Smooth muscle cell of the coronary artery (primary cell): ENCODE results near the gene LRRC26. TPM values are rescaled to one million over a fixed set of nuclear protein-coding genes. Genes with fewer than 3 reads are reported as not detected.

Source experiments
- total RNA-seq: library from RNA; depleted of rRNA; stranded (reverse); fragments of >200 nt; gene quantifications from 2 replicates; pipeline ENCODE4 v1.2.3, GENCODE V29; 2014; ENCODE audit warnings: low replicate concordance

Gene LRRC26
- not detected in 2 replicates for total RNA-seq

GRCh38 chr9:137169896-137170358 lies at the start of gene LRRC26:
Gene LRRC26, minus strand, starts transcription at chr9:137170051. Its CDS starts 108 bp downstream, at chr9:137169943.

GRCh38 chr9:137205126-137206069 lies 35.5 kb upstream of the LRRC26 start, which contains the start of the genes NDOR1 and TMEM203:
Gene NDOR1, plus strand, starts transcription at chr9:137205700. Its CDS starts 78 bp downstream, at chr9:137205778.
Gene TMEM203, minus strand, starts transcription at chr9:137205648. Its CDS starts 234 bp downstream, at chr9:137205414.

GRCh38 chr9:137200311-137201204 lies 30.7 kb upstream of the LRRC26 start, which contains the start of gene TPRN:
Gene TPRN, minus strand, starts transcription at chr9:137200741. Its CDS starts 30 bp downstream, at chr9:137200711.

GRCh38 chr9:137188490-137189296 lies 18.8 kb upstream of the LRRC26 start, which contains the start of the genes ANAPC2 and SSNA1:
Gene ANAPC2, minus strand, starts transcription at chr9:137188560. Its CDS starts 28 bp downstream, at chr9:137188532.
Gene SSNA1, plus strand, starts transcription at chr9:137188676. Its CDS starts 51 bp downstream, at chr9:137188727.

GRCh38 chr9:137138722-137139467 lies 31.0 kb downstream of the LRRC26 start, which contains the start of gene GRIN1:
Gene GRIN1, plus strand, starts transcription at chr9:137139154. Its CDS starts 333 bp downstream, at chr9:137139487.

Other genes with a start within 250 kb of the LRRC26 start
- gene FBXW5, start 225.3 kb downstream of the LRRC26 start, total RNA-seq = 139 and 223 TPM in 2 replicates
- not detected in 2 replicates for gene C8G, start 224.8 kb downstream of the LRRC26 start, total RNA-seq
- gene LCN12, start 217.8 kb downstream of the LRRC26 start, total RNA-seq = not detected in 2 replicates
- gene PTGDS, start 192.5 kb downstream of the LRRC26 start, total RNA-seq = 1.1 and 33.0 TPM in 2 replicates
- gene LCNL1, start 187.1 kb downstream of the LRRC26 start, total RNA-seq = 0.15 and 6.1 TPM in 2 replicates
- 4.6 and 11.6 TPM in 2 replicates for gene PAXX, start 177.6 kb downstream of the LRRC26 start, total RNA-seq
- 1.3 and 4.6 TPM in 2 replicates for gene CLIC3, start 173.5 kb downstream of the LRRC26 start, total RNA-seq
- 13.4 and 39.3 TPM in 2 replicates for gene ABCA2, start 141.8 kb downstream of the LRRC26 start, total RNA-seq
- not detected in 2 replicates for gene FUT7, start 138.0 kb downstream of the LRRC26 start, total RNA-seq
- gene NPDC1, start 123.9 kb downstream of the LRRC26 start, total RNA-seq = 9.5 and 11.6 TPM in 2 replicates
- gene ENTPD2, start 116.0 kb downstream of the LRRC26 start, total RNA-seq = not detected in 2 replicates
- gene SAPCD2, start 99.5 kb downstream of the LRRC26 start, total RNA-seq = under 0.01 and 2.2 TPM in 2 replicates
- gene UAP1L1, start 92.5 kb downstream of the LRRC26 start, total RNA-seq = 12.3 and 12.9 TPM in 2 replicates
- gene MAN1B1, start 83.1 kb downstream of the LRRC26 start, total RNA-seq = 69.0 and 76.6 TPM in 2 replicates
- 93.0 and 99.2 TPM in 2 replicates for gene DPP7, start 55.3 kb downstream of the LRRC26 start, total RNA-seq
- gene GRIN1, start 30.9 kb downstream of the LRRC26 start, total RNA-seq = under 0.01 TPM in 1 of 2 replicates, not detected in the other
- not detected in 2 replicates for gene TMEM210, start 2.0 kb upstream of the LRRC26 start, total RNA-seq
- gene ANAPC2, start 18.5 kb upstream of the LRRC26 start, total RNA-seq = 20.3 and 24.0 TPM in 2 replicates
- gene SSNA1, start 18.6 kb upstream of the LRRC26 start, total RNA-seq = 52.3 and 82.1 TPM in 2 replicates
- gene TPRN, start 30.7 kb upstream of the LRRC26 start, total RNA-seq = 1.5 and 4.6 TPM in 2 replicates
- 23.2 and 25.3 TPM in 2 replicates for gene TMEM203, start 35.6 kb upstream of the LRRC26 start, total RNA-seq
- 1.6 and 3.2 TPM in 2 replicates for gene NDOR1, start 35.6 kb upstream of the LRRC26 start, total RNA-seq
- gene RNF208, start 52.2 kb upstream of the LRRC26 start, total RNA-seq = not detected in 2 replicates
- gene CYSRT1, start 55.1 kb upstream of the LRRC26 start, total RNA-seq = 0.12 and 0.30 TPM in 2 replicates
- gene RNF224, start 57.5 kb upstream of the LRRC26 start, total RNA-seq = under 0.01 TPM in 1 of 2 replicates, not detected in the other
- not detected in 2 replicates for gene SLC34A3, start 60.9 kb upstream of the LRRC26 start, total RNA-seq
- gene TUBB4B, start 71.2 kb upstream of the LRRC26 start, total RNA-seq = 117 and 143 TPM in 2 replicates
- not detected in 2 replicates for gene STPG3, start 81.2 kb upstream of the LRRC26 start, total RNA-seq
- gene NELFB, start 85.3 kb upstream of the LRRC26 start, total RNA-seq = 51.3 and 54.2 TPM in 2 replicates
- 1.9 and 16.6 TPM in 2 replicates for gene TOR4A, start 107.7 kb upstream of the LRRC26 start, total RNA-seq
- 0.30 and 0.47 TPM in 2 replicates for gene NRARP, start 132.2 kb upstream of the LRRC26 start, total RNA-seq